IMR-90 (cell line): ENCODE results near the gene EHF. TPM values are rescaled to one million over a fixed set of nuclear protein-coding genes. Genes with fewer than 3 reads are reported as not detected.

Experiments
- ATAC-seq: fragments of 200-7000 bp; cut with Tn5 transposase; 2 replicates; pipeline ENCODE4 v1.9.1; 2020; ENCODE audit warnings: low read depth, mild to moderate bottlenecking, moderate library complexity
- BruUV-seq: library from RNA; stranded (reverse); fragments of 400-500 nt; replicated peaks from 2 replicates; lab custom pipeline; 2021; lab: Mats Ljungman, UMichigan
- CTCF ChIA-PET: fragments of 300-600 bp; formaldehyde crosslinking; extraction: SDS; loops from one replicate; lab custom pipeline; 2021; ENCODE audit warnings: antibody characterized with exemption; lab: Yijun Ruan, JAX
- POLR2A ChIA-PET: fragments of 300-600 bp; sonication (Branson Sonifier 250); formaldehyde crosslinking; loops from one replicate; lab custom pipeline; 2022; ENCODE audit warnings: antibody characterized with exemption; ENCODE audit not compliant: unreplicated experiment; lab: Charles Lee
- DNase-seq: peaks from one replicate; pipeline ENCODE4 v3.0.0; 2013
- H2AFZ ChIP-seq: replicated peaks from 2 replicates; pipeline ENCODE3; 2013; ENCODE audit warnings: low read length, mild to moderate bottlenecking; ENCODE audit not compliant: poor library complexity
- H2AK5ac ChIP-seq: 2 replicates; pipeline ENCODE4 v1.6.1; 2013; ENCODE audit warnings: low read depth, low read length, inconsistent platforms
- H2AK9ac ChIP-seq: replicated peaks from 2 replicates; pipeline ENCODE3; 2013; ENCODE audit warnings: mild to moderate bottlenecking, low read depth, low read length, moderate library complexity; ENCODE audit not compliant: poor library complexity
- H2BK120ac ChIP-seq: 2 replicates; pipeline ENCODE4 v1.6.1; 2013; ENCODE audit warnings: low read depth, low read length, inconsistent platforms
- H2BK15ac ChIP-seq: 3 replicates; pipeline ENCODE4 v1.6.1; 2013; ENCODE audit warnings: low read depth, low read length, inconsistent platforms
- H2BK20ac ChIP-seq: 2 replicates; pipeline ENCODE4 v1.6.1; 2013; ENCODE audit warnings: low read depth, mild to moderate bottlenecking, inconsistent platforms, low read length, moderate library complexity
- H2BK5ac ChIP-seq: 2 replicates; pipeline ENCODE4 v1.6.1; 2013; ENCODE audit warnings: mild to moderate bottlenecking, low read depth, low read length, inconsistent platforms; ENCODE audit not compliant: poor library complexity, severe bottlenecking
- H3K14ac ChIP-seq: replicated peaks from 2 replicates; pipeline ENCODE4 v1.6.1; 2013; ENCODE audit warnings: low read depth, low read length, inconsistent platforms
- H3K18ac ChIP-seq: 2 replicates; pipeline ENCODE4 v1.6.1; 2013; ENCODE audit warnings: low read depth, low read length, control low read depth
- H3K23ac ChIP-seq: 2 replicates; pipeline ENCODE4 v1.6.1; 2013; ENCODE audit warnings: low read depth, low read length, inconsistent platforms
- H3K27ac ChIP-seq: 2 replicates; pipeline ENCODE4 v1.5.1; 2013; ENCODE audit warnings: mild to moderate bottlenecking, control low read depth, low read length; ENCODE audit not compliant: insufficient read depth
- H3K27me3 ChIP-seq: 2 replicates; pipeline ENCODE4 v1.6.1; 2013; ENCODE audit warnings: low read length; ENCODE audit not compliant: control insufficient read depth, insufficient read depth
- H3K36me3 ChIP-seq: 2 replicates; pipeline ENCODE4 v1.6.1; 2013; ENCODE audit warnings: low read length, mixed read lengths; ENCODE audit not compliant: control insufficient read depth, insufficient read depth
- H3K4ac ChIP-seq: 2 replicates; pipeline ENCODE4 v1.6.1; 2013; ENCODE audit warnings: low read depth, low read length, inconsistent platforms
- H3K4me1 ChIP-seq: 2 replicates; pipeline ENCODE4 v1.6.1; 2013; ENCODE audit warnings: low read length, mixed read lengths; ENCODE audit not compliant: control insufficient read depth, insufficient read depth
- H3K4me2 ChIP-seq: 2 replicates; pipeline ENCODE4 v1.6.1; 2013; ENCODE audit warnings: low read depth, mild to moderate bottlenecking, control low read depth, low read length, moderate library complexity
- H3K4me3 ChIP-seq: 2 replicates; pipeline ENCODE4 v1.5.1; 2013; ENCODE audit warnings: low read depth, mild to moderate bottlenecking, control low read depth, low read length, moderate library complexity; ENCODE audit not compliant: insufficient read depth
- H3K56ac ChIP-seq: 2 replicates; pipeline ENCODE4 v1.6.1; 2013; ENCODE audit warnings: low read length, inconsistent platforms; ENCODE audit not compliant: insufficient read depth; ENCODE audit errors: extremely low read depth
- H3K79me1 ChIP-seq, 2 experiments: 2 replicates each; pipeline ENCODE4 v1.6.1; 2013; ENCODE audit warnings: low read length in 2 of 2, inconsistent platforms in 1 of 2, low read depth in 1 of 2
- H3K9ac ChIP-seq: 2 replicates; pipeline ENCODE4 v1.6.1; 2013; ENCODE audit warnings: low read depth, low read length, control low read depth
- H3K9me1 ChIP-seq: 2 replicates; pipeline ENCODE4 v1.6.1; 2013; ENCODE audit warnings: low read length, inconsistent platforms; ENCODE audit not compliant: insufficient read depth
- H3K9me3 ChIP-seq: 2 replicates; pipeline ENCODE4 v1.6.1; 2013; ENCODE audit warnings: low read length; ENCODE audit not compliant: control insufficient read depth, insufficient read depth
- H4K20me1 ChIP-seq: 2 replicates; pipeline ENCODE4 v1.6.1; 2013; ENCODE audit warnings: low read length, inconsistent platforms; ENCODE audit not compliant: insufficient read depth
- H4K5ac ChIP-seq: 2 replicates; pipeline ENCODE4 v1.6.1; 2013; ENCODE audit warnings: mild to moderate bottlenecking, low read depth, low read length, control low read depth
- H4K8ac ChIP-seq, 2 experiments: 2 replicates each; pipeline ENCODE4 v1.6.1; 2013; ENCODE audit warnings: low read depth in 2 of 2, low read length in 2 of 2, control low read depth in 1 of 2, inconsistent platforms in 1 of 2
- H4K91ac ChIP-seq: 2 replicates; pipeline ENCODE4 v1.6.1; 2013; ENCODE audit warnings: low read depth, low read length, inconsistent platforms; ENCODE audit not compliant: insufficient read depth
- CEBPB ChIP-seq: IDR thresholded peaks from 2 replicates; pipeline ENCODE4 v1.6.1; 2012; ENCODE audit warnings: low read depth, low read length, improper control_type of control experiment
- CHD1 ChIP-seq: IDR thresholded peaks from 2 replicates; pipeline ENCODE4 v1.6.1; 2012; ENCODE audit warnings: low read depth, low read length, improper control_type of control experiment
- CTCF ChIP-seq: conservative IDR thresholded peaks from 2 replicates; pipeline ENCODE4 v1.5.1; 2012; ENCODE audit warnings: mild to moderate bottlenecking, low read depth, low read length, improper control_type of control experiment
- ELK1 ChIP-seq: fragments of 150-350 bp; IDR thresholded peaks from 2 replicates; pipeline ENCODE4 v1.6.1; 2016; ENCODE audit warnings: low read depth, mild to moderate bottlenecking, low read length, moderate library complexity, borderline replicate concordance
- MAFK ChIP-seq: IDR thresholded peaks from 2 replicates; pipeline ENCODE4 v1.6.1; 2012; ENCODE audit warnings: low read depth, low read length, improper control_type of control experiment
- MAZ ChIP-seq: IDR thresholded peaks from 2 replicates; pipeline ENCODE4 v1.6.1; 2012; ENCODE audit warnings: low read depth, mild to moderate bottlenecking, low read length, improper control_type of control experiment, moderate library complexity, borderline replicate concordance
- POLR2A ChIP-seq: IDR thresholded peaks from 2 replicates; pipeline ENCODE4 v1.6.1; 2012; ENCODE audit warnings: mild to moderate bottlenecking, low read depth, low read length
- RFX5 ChIP-seq: IDR thresholded peaks from 2 replicates; pipeline ENCODE4 v1.8.0; 2012; ENCODE audit warnings: low read depth, mild to moderate bottlenecking, low read length, moderate library complexity
- USF2 ChIP-seq: fragments of 150-350 bp; IDR thresholded peaks from 2 replicates; pipeline ENCODE4 v1.6.1; 2017; ENCODE audit warnings: mild to moderate bottlenecking, antibody characterized with exemption, low read length, low read depth
- WGBS, 2 experiments: methylation state at CpG; one replicate each; pipeline versions ENCODE4 v1.1.5 to v1.1.7; 2013; ENCODE audit warnings: missing lambda C conversion rate in 2 of 2; ENCODE audit not compliant: insufficient read length in 1 of 2; ENCODE audit errors: extremely low coverage in 2 of 2; 5-methylcytosine and 5-hydroxymethylcytosine counted together
- dilution Hi-C: fragments of 300-500 bp; cut with HindIII; formaldehyde crosslinking; loops from one replicate; pipeline ENCODE4 v1.14.3; 2018; ENCODE audit warnings: low sequenced_read_pairs; ENCODE audit not compliant: unreplicated experiment
- in situ Hi-C: fragments of 300-500 bp; cut with MboI; formaldehyde crosslinking; loops from 3 replicates; pipeline ENCODE4 v1.14.3; 2019; ENCODE audit warnings: low sequenced_read_pairs, inconsistent platforms, mixed read lengths
- intact Hi-C: fragments of 100-400 bp; cut with micrococcal nuclease; formaldehyde crosslinking; loops from 2 replicates; pipeline ENCODE4 v1.10.0; 2022
- polyA plus RNA-seq, 3 experiments: library from polyadenylated mRNA; depleted of rRNA; stranded (reverse); fragments of >200 nt; gene quantifications; 2 replicates each; pipeline ENCODE4 v1.2.3, GENCODE V29; 2012; ENCODE audit warnings: low replicate concordance in 1 of 3
- total RNA-seq: library from RNA; depleted of rRNA; stranded (reverse); fragments of >200 nt; gene quantifications from 2 replicates; pipeline ENCODE4 v1.2.3, GENCODE V29; 2012

Gene EHF
- total and polyA plus RNA-seq, 2 of the 4 experiments (the other 2 are of a cell fraction), result under 0.01 TPM; not detected in 1

- no peak for ATAC-seq
- H2BK120ac ChIP-seq, result no peak overlapping the region
- no peak overlapping the region for H3K56ac ChIP-seq
- no peak overlapping the region for H2BK5ac ChIP-seq
- WGBS, 2 experiments, result no CpG with 5 or more reads among the region's 1 CpG
- no peak overlapping the region for H3K4me3 ChIP-seq
- dilution Hi-C loops, result no loop called here
- DNase-seq, result no peak
- intact Hi-C loops, result no loop called here
- ChIA-PET POLR2A (no interaction called here), CTCF (no interaction called here)
- no peak overlapping the region for H3K4ac ChIP-seq
- TF ChIP-seq MAZ (no peak), POLR2A (no peak), USF2 (no peak), RFX5 (no peak), CHD1 (no peak), ELK1 (no peak), MAFK (no peak), CTCF (no peak), CEBPB (no peak)
- H3K4me2 ChIP-seq, result no peak overlapping the region
- no peaks in the 10 kb centered on the region for H3K9me3 ChIP-seq
- no peak overlapping the region for H2AK9ac ChIP-seq
- no peaks in the 10 kb centered on the region for H3K36me3 ChIP-seq
- H2AFZ ChIP-seq, result no peak overlapping the region
- H3K27ac ChIP-seq, result no peak overlapping the region
- no peaks in the 10 kb centered on the region for H3K79me1 ChIP-seq
- no TSS peak for BruUV-seq
- H3K9me1 ChIP-seq, result no peaks in the 10 kb centered on the region
- no peak overlapping the region for H3K23ac ChIP-seq
- no peaks in the 10 kb centered on the region for H4K20me1 ChIP-seq
- H3K9ac ChIP-seq, result no peak overlapping the region
- H2AK5ac ChIP-seq, result no peak overlapping the region
- H3K27me3 ChIP-seq, result no peaks in the 10 kb centered on the region
- no peak overlapping the region for H4K8ac ChIP-seq
- H3K4me1 ChIP-seq, result no peaks in the 10 kb centered on the region; the same call in 1 of the 2 replicates
- H3K14ac ChIP-seq, result no peak overlapping the region
- no peak overlapping the region for H3K18ac ChIP-seq
- no peak overlapping the region for H2BK15ac ChIP-seq
- H2BK20ac ChIP-seq, result no peak overlapping the region
- in situ Hi-C loops, result no loop called here
- H4K5ac ChIP-seq, result no peak overlapping the region
- H4K91ac ChIP-seq, result no peak overlapping the region
Measured at GRCh38 chr11:34671946-34672345, 51.1 kb downstream of the EHF start.
